PFSK-1 (cell line): Measurements from ENCODE around the gene RNF2.

Source experiments
- FOXP2 ChIP-seq: optimal IDR thresholded peaks from 2 replicates; pipeline ENCODE3; 2011; ENCODE audit warnings: borderline replicate concordance, control low read depth, inconsistent platforms; ENCODE audit not compliant: insufficient read depth; ENCODE audit errors: extremely low read length, extremely low read depth
- POLR2AphosphoS5 ChIP-seq: IDR thresholded peaks from 2 replicates; pipeline ENCODE4 v1.6.1; 2012; ENCODE audit warnings: low read depth, mild to moderate bottlenecking, control low read depth, low read length, moderate library complexity
- SIN3A ChIP-seq: IDR thresholded peaks from 2 replicates; pipeline ENCODE4 v1.6.1; 2012; ENCODE audit warnings: mild to moderate bottlenecking, low read length, moderate library complexity, borderline replicate concordance; ENCODE audit not compliant: insufficient read depth

GRCh38 chr1:185040408-185040735 lies 5.0 kb upstream of the RNF2 start:
- TF ChIP-seq POLR2AphosphoS5 (no peak), FOXP2 (no peak), SIN3A (no peak)
